ENCODE measurements around the gene WDR62. TPM values are rescaled to one million over a fixed set of nuclear protein-coding genes. Genes with fewer than 3 reads are reported as not detected.

Gene WDR62
- total RNA-seq, 4 donors from 2014 or later = 2.4 to 5.8 TPM; not detected in 2

DNA sequence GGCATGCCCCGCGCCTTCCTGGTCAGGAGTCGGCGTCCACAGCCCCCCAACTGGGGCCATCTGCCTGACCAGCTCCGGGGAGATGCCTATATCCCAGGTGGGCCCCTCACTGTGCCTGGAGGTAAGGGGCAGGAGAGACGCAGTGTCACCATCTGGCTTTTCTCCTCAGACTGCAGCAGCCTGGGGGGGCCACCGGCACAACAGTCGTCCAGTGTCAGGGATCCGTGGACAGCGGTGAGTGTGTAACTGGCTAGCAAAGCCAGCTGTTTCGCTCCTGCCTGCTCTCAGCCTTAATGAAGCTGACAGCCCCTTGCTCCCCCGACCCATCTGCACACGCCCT is 56.5 kb downstream of the WDR62 start:
- no peaks in the 10 kb centered on the region for H3K9me3 ChIP-seq
- no peak overlapping the region for H3K27ac ChIP-seq
- no peaks in the 10 kb centered on the region for H3K36me3 ChIP-seq
- intact Hi-C loops (cut with DNase I; ENCODE audit: low total_unique reads) = loop anchor here (10.0 kb wide), 1 partner anchor 56 kb away; the partner anchor contains the start of genes THAP8 and WDR62
- H3K4me1 ChIP-seq = peaks cover 0 to 8% of the 10 kb centered on the region in 2 donors
- DNase-seq = no peak
- no peak overlapping the region for H3K4me3 ChIP-seq
- no peak for TF ChIP-seq POLR2A (IDR thresholded peaks at IDR 0.05)
- TF ChIP-seq, protein P1, sequence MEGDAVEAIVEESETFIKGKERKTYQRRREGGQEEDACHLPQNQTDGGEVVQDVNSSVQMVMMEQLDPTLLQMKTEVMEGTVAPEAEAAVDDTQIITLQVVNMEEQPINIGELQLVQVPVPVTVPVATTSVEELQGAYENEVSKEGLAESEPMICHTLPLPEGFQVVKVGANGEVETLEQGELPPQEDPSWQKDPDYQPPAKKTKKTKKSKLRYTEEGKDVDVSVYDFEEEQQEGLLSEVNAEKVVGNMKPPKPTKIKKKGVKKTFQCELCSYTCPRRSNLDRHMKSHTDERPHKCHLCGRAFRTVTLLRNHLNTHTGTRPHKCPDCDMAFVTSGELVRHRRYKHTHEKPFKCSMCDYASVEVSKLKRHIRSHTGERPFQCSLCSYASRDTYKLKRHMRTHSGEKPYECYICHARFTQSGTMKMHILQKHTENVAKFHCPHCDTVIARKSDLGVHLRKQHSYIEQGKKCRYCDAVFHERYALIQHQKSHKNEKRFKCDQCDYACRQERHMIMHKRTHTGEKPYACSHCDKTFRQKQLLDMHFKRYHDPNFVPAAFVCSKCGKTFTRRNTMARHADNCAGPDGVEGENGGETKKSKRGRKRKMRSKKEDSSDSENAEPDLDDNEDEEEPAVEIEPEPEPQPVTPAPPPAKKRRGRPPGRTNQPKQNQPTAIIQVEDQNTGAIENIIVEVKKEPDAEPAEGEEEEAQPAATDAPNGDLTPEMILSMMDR (IDR thresholded peaks at IDR 0.05) = no peak
- no peaks in the 10 kb centered on the region for H3K27me3 ChIP-seq

DNA sequence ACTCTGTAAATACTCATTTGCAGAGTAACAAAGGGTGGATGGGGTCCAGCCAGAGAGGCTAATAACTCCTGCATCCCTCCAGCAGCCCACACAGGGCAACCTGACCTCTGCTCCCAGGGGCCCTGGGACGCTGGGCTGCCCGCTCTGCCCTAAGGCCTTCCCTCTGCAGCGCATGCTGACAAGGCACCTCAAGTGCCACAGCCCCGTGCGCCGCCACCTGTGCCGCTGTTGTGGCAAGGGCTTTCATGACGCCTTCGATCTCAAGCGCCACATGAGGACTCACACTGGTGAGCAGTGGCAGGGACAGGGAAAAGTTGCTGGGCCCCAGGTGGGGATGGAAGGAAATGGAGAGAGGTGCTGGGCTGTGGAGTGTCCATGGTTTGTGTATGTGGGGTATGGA is 58.0 kb downstream of the WDR62 start:
- Histone ChIP-seq H3K4me3 (no peak overlapping the region), H3K4me1 (peaks cover 0 to 8% of the 10 kb centered on the region in 2 donors), H3K9me3 (no peaks in the 10 kb centered on the region), H3K27ac (no peak overlapping the region), H3K36me3 (no peaks in the 10 kb centered on the region), H3K27me3 (no peaks in the 10 kb centered on the region)
- no peak for DNase-seq
- intact Hi-C loops (cut with DNase I; ENCODE audit: low total_unique reads) = loop anchor here (10.0 kb wide), 1 partner anchor 58 kb away; the partner anchor contains the start of genes THAP8 and WDR62
- TF ChIP-seq, protein P1 (IDR thresholded peaks at IDR 0.05) = no peak
- no peak for TF ChIP-seq POLR2A (IDR thresholded peaks at IDR 0.05)

DNA sequence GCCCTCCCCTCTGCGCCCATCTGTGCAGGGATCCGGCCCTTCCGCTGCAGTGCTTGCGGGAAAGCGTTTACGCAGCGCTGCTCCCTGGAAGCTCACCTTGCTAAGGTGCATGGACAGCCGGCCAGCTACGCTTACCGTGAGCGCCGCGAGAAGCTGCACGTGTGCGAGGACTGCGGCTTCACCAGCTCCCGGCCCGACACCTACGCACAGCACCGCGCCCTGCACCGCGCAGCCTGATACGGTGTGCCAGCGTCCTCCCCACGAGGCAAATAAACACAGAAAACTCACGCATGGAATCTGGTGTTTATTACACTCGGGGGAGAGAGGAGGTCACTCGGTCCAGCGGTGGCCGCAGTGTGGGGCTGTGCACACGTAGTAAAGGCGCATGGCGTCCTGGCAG is 58.7 kb downstream of the WDR62 start:
- DNase-seq = no peak
- no peaks in the 10 kb centered on the region for H3K36me3 ChIP-seq
- intact Hi-C loops (cut with DNase I; ENCODE audit: low total_unique reads) = loop anchor here (10.0 kb wide), 1 partner anchor 59 kb away; the partner anchor contains the start of genes THAP8 and WDR62
- no peaks in the 10 kb centered on the region for H3K27me3 ChIP-seq
- no peaks in the 10 kb centered on the region for H3K9me3 ChIP-seq
- no peak overlapping the region for H3K27ac ChIP-seq
- TF ChIP-seq POLR2A (IDR thresholded peaks at IDR 0.05) = no peak
- TF ChIP-seq, protein P1 (IDR thresholded peaks at IDR 0.05) = no peak
- peaks cover 0 to 8% of the 10 kb centered on the region in 2 donors for H3K4me1 ChIP-seq
- H3K4me3 ChIP-seq = peak overlapping the region in 1 of 2 donors; percentile 78

DNA sequence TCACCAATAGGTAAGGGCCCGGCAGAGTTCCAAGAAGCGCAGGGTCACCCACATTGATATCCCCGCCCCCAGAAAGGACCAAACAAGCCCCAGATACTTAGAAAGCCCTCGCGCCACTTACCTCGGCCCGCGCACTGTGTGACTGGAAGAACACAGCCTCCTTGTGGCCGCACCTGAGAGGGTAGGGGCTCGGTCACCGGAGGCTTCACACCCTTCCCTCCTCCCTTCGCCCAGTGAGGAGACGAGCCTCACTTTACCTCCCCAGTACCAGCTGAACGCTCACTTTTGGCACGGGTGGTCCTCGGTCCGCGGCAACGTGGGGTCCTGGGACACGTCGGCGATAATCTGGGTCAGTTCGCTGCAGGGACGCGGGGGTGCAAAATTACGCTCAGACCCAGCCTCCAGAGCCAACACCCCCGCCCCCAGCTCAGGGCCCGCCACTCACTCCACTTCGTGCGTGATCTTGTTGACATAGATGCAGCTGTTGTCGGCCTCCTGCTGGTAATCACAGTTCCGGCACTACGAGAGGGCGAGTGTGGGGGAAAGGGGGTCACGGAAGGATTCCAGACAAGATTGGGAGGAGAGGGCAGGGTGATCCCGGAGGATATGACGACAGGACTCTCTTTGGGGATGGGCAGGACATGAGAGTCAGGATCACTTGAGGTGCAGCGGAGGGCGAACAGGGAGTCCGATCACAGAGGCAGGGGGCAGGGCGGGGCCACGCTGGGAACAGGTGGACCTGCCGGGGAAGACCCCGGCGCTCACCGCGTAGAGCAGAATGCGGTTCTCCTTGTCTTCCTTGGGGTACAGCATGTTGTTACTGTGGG is 59.4 kb downstream of the WDR62 start:
- peak overlapping the region; percentile 78 to 90 for H3K4me3 ChIP-seq
- intact Hi-C loops (cut with DNase I; ENCODE audit: low total_unique reads) = loop anchor here (10.0 kb wide), 1 partner anchor 59 kb away; the partner anchor contains the start of genes THAP8 and WDR62
- TF ChIP-seq POLR2A (IDR thresholded peaks at IDR 0.05) = no peak
- TF ChIP-seq, protein P1 (IDR thresholded peaks at IDR 0.05) = no peak
- no peaks in the 10 kb centered on the region for H3K27me3 ChIP-seq
- peak overlapping the region; percentile 89 for H3K27ac ChIP-seq
- H3K36me3 ChIP-seq = no peaks in the 10 kb centered on the region
- no peaks in the 10 kb centered on the region for H3K9me3 ChIP-seq
- H3K4me1 ChIP-seq = peaks cover 0 to 8% of the 10 kb centered on the region in 2 donors
- DNase-seq = peak in 1 of 2 donors; percentile 42
